ENCODE measurements around the gene CDC20. TPM values are rescaled to one million over a fixed set of nuclear protein-coding genes. Genes with fewer than 3 reads are reported as not detected.

CDC20 gene
- total RNA-seq, 1 experiment from 2014 or later = 215 TPM

GRCh38 chr1:43386676-43387075 lies 27.9 kb downstream of the CDC20 start:
- BruUV-seq (replicated peaks) = no TSS peak
- intact Hi-C loops (cut with micrococcal nuclease; ENCODE audit: unreplicated experiment) = no loop called here
- DNase-seq (ENCODE audit: low read depth, low spot score) (no peak), ATAC-seq (no peak)
- CTCF ChIA-PET = no interaction called here
- Histone ChIP-seq H3K27ac (ENCODE audit: low read length) (no peak overlapping the region), H3K4me1 (ENCODE audit: control insufficient read depth, insufficient read depth, low read length) (peaks cover 14% of the 10 kb centered on the region), H3K36me3 (ENCODE audit: control insufficient read depth, insufficient read depth, low read length) (peaks cover 33% of the 10 kb centered on the region), H3K4me3 (ENCODE audit: low read depth in 2 of 2, low read length in 2 of 2) (no peak overlapping the region), H3K27me3 (ENCODE audit: control insufficient read depth, insufficient read depth, low read length) (no peaks in the 10 kb centered on the region), H3K9me3 (ENCODE audit: control insufficient read depth, insufficient read depth, low read depth, low read length) (no peaks in the 10 kb centered on the region)
- in situ Hi-C loops (cut with HindIII; ENCODE audit: low pct_unique_long_range_greater_than_20kb, low sequenced_read_pairs) = no loop called here
- POLR2A ChIA-PET = no interaction called here
- no peak for TF ChIP-seq SIN3A (IDR thresholded peaks at IDR 0.05; ENCODE audit: borderline replicate concordance, insufficient read depth, low read depth, low read length)
- TF ChIP-seq, protein P1, sequence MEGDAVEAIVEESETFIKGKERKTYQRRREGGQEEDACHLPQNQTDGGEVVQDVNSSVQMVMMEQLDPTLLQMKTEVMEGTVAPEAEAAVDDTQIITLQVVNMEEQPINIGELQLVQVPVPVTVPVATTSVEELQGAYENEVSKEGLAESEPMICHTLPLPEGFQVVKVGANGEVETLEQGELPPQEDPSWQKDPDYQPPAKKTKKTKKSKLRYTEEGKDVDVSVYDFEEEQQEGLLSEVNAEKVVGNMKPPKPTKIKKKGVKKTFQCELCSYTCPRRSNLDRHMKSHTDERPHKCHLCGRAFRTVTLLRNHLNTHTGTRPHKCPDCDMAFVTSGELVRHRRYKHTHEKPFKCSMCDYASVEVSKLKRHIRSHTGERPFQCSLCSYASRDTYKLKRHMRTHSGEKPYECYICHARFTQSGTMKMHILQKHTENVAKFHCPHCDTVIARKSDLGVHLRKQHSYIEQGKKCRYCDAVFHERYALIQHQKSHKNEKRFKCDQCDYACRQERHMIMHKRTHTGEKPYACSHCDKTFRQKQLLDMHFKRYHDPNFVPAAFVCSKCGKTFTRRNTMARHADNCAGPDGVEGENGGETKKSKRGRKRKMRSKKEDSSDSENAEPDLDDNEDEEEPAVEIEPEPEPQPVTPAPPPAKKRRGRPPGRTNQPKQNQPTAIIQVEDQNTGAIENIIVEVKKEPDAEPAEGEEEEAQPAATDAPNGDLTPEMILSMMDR (IDR thresholded peaks at IDR 0.05) = no peak
- TF ChIP-seq TCF7L2 (IDR thresholded peaks at IDR 0.05; ENCODE audit: low read depth, low read length) = no peak
- TF ChIP-seq POLR2AphosphoS5 (IDR thresholded peaks at IDR 0.05; ENCODE audit: low read depth, low read length) = no peak
- TF ChIP-seq, protein P2, sequence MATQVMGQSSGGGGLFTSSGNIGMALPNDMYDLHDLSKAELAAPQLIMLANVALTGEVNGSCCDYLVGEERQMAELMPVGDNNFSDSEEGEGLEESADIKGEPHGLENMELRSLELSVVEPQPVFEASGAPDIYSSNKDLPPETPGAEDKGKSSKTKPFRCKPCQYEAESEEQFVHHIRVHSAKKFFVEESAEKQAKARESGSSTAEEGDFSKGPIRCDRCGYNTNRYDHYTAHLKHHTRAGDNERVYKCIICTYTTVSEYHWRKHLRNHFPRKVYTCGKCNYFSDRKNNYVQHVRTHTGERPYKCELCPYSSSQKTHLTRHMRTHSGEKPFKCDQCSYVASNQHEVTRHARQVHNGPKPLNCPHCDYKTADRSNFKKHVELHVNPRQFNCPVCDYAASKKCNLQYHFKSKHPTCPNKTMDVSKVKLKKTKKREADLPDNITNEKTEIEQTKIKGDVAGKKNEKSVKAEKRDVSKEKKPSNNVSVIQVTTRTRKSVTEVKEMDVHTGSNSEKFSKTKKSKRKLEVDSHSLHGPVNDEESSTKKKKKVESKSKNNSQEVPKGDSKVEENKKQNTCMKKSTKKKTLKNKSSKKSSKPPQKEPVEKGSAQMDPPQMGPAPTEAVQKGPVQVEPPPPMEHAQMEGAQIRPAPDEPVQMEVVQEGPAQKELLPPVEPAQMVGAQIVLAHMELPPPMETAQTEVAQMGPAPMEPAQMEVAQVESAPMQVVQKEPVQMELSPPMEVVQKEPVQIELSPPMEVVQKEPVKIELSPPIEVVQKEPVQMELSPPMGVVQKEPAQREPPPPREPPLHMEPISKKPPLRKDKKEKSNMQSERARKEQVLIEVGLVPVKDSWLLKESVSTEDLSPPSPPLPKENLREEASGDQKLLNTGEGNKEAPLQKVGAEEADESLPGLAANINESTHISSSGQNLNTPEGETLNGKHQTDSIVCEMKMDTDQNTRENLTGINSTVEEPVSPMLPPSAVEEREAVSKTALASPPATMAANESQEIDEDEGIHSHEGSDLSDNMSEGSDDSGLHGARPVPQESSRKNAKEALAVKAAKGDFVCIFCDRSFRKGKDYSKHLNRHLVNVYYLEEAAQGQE (IDR thresholded peaks at IDR 0.05; ENCODE audit: insufficient read depth in 1 of 2, low read depth in 2 of 2, low read length in 1 of 2) = no peak

GRCh38 chr1:43387976-43388599 lies 29.3 kb downstream of the CDC20 start:
- ChIA-PET POLR2A (no interaction called here), CTCF (no interaction called here)
- no peaks in the 10 kb centered on the region for H3K9me3 ChIP-seq (ENCODE audit: control insufficient read depth, insufficient read depth, low read depth, low read length)
- ATAC-seq = no peak
- intact Hi-C loops (cut with micrococcal nuclease; ENCODE audit: unreplicated experiment) (no loop called here), in situ Hi-C loops (cut with HindIII; ENCODE audit: low pct_unique_long_range_greater_than_20kb, low sequenced_read_pairs) (no loop called here)
- peaks cover 14% of the 10 kb centered on the region for H3K4me1 ChIP-seq (ENCODE audit: control insufficient read depth, insufficient read depth, low read length)
- H3K27me3 ChIP-seq (ENCODE audit: control insufficient read depth, insufficient read depth, low read length) = no peaks in the 10 kb centered on the region
- BruUV-seq (replicated peaks) = no TSS peak
- H3K27ac ChIP-seq (ENCODE audit: low read length) = 0 out of 2 replicates have a peak overlapping the region, but pooled peaks have one; percentile 18
- DNase-seq (ENCODE audit: low read depth, low spot score) = no peak
- peaks cover 31% of the 10 kb centered on the region for H3K36me3 ChIP-seq (ENCODE audit: control insufficient read depth, insufficient read depth, low read length)
- TF ChIP-seq, protein P1 (IDR thresholded peaks at IDR 0.05) = no peak
- TF ChIP-seq, protein P2 (IDR thresholded peaks at IDR 0.05; ENCODE audit: insufficient read depth in 1 of 2, low read depth in 2 of 2, low read length in 1 of 2) = no peak
- TF ChIP-seq POLR2AphosphoS5 (IDR thresholded peaks at IDR 0.05; ENCODE audit: low read depth, low read length) (no peak), SIN3A (IDR thresholded peaks at IDR 0.05; ENCODE audit: borderline replicate concordance, insufficient read depth, low read depth, low read length) (no peak), TCF7L2 (IDR thresholded peaks at IDR 0.05; ENCODE audit: low read depth, low read length) (no peak)
- peak overlapping the region; percentile 73 to 81 for H3K4me3 ChIP-seq (ENCODE audit: low read depth in 2 of 2, low read length in 2 of 2)

Data from Panc1 (cell line).